GM18867 (cell line): ENCODE data around the gene STXBP1.

Experiments
- ATAC-seq: cut with Tn5 transposase; IDR thresholded peaks from one replicate; pipeline ENCODE4 v1.9.1; 2021; ENCODE audit warnings: mild to moderate bottlenecking, moderate library complexity; ENCODE audit not compliant: unreplicated experiment

The STXBP1 gene

GRCh38 chr9:127712371-127712770 lies 100.3 kb downstream of the STXBP1 start:
- ATAC-seq, result no peak

- ATAC-seq, result no peak
These were observed 100.8 kb downstream of the STXBP1 start for GRCh38 chr9:127712867-127713266.

GRCh38 chr9:127714020-127714750 lies 102.1 kb downstream of the STXBP1 start:
- no peak for ATAC-seq

GRCh38 chr9:127714951-127715469 lies 102.9 kb downstream of the STXBP1 start:
- peak; percentile 7 for ATAC-seq

- peak; percentile 91 for ATAC-seq
These were observed 103.6 kb downstream of the STXBP1 start, which contains the start of the genes PTRH1 and TTC16 for GRCh38 chr9:127715470-127716337. TSS of gene PTRH1 (minus strand) at chr9:127715663. CDS start at chr9:127715639, 24 bp downstream. TSS of gene TTC16 (plus strand) at chr9:127716079. CDS start at chr9:127716146, 67 bp downstream.

- no peak for ATAC-seq
These were observed 104.3 kb downstream of the STXBP1 start for GRCh38 chr9:127716412-127716811.

- ATAC-seq, result no peak
These were observed 105.7 kb downstream of the STXBP1 start for GRCh38 chr9:127717766-127718165.

GRCh38 chr9:127720031-127720864 lies 108.2 kb downstream of the STXBP1 start:
- ATAC-seq, result no peak

GRCh38 chr9:127720865-127721227 lies 108.8 kb downstream of the STXBP1 start:
- ATAC-seq, result no peak

- ATAC-seq, result no peak
These were observed 109.3 kb downstream of the STXBP1 start for GRCh38 chr9:127721391-127721821.

- no peak for ATAC-seq
These were observed 110.1 kb downstream of the STXBP1 start for GRCh38 chr9:127722055-127722745.

GRCh38 chr9:127723013-127723412 lies 110.9 kb downstream of the STXBP1 start:
- no peak for ATAC-seq

- ATAC-seq, result no peak
These were observed 111.4 kb downstream of the STXBP1 start for GRCh38 chr9:127723444-127723843.

- ATAC-seq, result no peak
These were observed 111.9 kb downstream of the STXBP1 start for GRCh38 chr9:127724012-127724411.

- no peak for ATAC-seq
These were observed 114.8 kb downstream of the STXBP1 start for GRCh38 chr9:127726871-127727270.

GRCh38 chr9:127728808-127729207 lies 116.7 kb downstream of the STXBP1 start:
- no peak for ATAC-seq

- no peak for ATAC-seq
These were observed 117.6 kb downstream of the STXBP1 start for GRCh38 chr9:127729522-127730256.

- ATAC-seq, result no peak
These were observed 118.2 kb downstream of the STXBP1 start for GRCh38 chr9:127730262-127730661.

GRCh38 chr9:127730799-127731410 lies 118.8 kb downstream of the STXBP1 start:
- no peak for ATAC-seq
